ENCODE results near the gene ZC3H7A. TPM values are rescaled to one million over a fixed set of nuclear protein-coding genes. Genes with fewer than 3 reads are reported as not detected.

ZC3H7A gene
- total RNA-seq, 1 donor from 2014 or later = 35.7 TPM

DNA sequence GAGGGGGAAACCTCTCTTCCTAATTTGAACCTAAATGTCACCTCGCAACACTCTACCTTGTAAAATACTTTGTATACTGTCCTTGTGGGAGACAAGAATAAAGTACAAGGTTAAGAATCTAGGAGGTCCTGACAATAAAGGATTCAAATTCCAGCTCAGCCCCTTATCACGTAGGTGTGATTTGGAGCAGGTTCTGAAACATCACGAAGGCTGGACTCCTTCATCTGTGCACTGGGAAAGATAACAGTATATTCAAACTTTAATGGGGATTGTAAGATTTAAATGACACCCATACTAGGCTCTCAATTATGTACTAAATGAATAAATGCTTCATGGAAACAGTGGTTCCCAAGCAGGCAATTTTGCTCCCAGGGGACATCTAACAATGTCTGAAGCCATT lies 56.5 kb downstream of the ZC3H7A start:
- DNase-seq (ENCODE audit: low read depth in 2 of 2) = no peak

DNA sequence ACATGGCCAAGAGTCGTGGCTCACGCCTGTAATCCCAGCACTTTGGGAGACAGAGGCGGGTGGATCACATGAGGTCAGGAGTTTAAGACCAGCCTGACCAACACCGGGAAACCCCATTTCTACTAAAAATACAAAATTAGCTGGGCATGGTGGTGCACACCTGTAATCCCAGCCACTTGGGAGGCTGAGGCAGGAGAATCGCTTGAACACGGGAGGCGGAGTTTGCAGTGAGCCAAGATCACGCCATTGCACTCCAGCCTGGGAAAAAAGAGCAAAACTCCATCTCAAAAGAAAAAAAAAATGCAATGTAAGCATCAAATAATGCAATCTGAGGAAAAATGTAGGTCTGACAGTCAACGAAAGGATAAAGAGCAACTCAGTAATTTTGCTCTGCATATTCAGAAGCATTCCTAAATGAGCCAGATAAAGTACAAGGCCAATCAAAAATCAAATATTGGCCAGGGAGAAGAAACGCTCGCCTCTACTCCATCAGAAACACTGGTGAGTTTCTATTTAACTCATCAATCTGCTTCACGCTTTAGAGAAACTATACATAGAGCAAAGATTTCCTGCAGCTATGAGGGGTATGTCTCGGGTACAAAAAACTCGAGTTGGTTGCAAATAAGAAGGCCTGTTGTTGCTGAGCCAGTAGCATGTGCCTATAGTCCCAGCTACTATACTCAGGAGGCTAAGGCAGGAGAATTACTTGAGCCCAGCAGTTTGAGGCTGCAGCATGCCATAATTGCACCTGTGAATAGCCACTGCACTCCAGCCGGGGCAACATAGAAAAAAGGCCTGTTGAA lies 58.1 kb downstream of the ZC3H7A start:
- no peak for DNase-seq (ENCODE audit: low read depth in 2 of 2)

DNA sequence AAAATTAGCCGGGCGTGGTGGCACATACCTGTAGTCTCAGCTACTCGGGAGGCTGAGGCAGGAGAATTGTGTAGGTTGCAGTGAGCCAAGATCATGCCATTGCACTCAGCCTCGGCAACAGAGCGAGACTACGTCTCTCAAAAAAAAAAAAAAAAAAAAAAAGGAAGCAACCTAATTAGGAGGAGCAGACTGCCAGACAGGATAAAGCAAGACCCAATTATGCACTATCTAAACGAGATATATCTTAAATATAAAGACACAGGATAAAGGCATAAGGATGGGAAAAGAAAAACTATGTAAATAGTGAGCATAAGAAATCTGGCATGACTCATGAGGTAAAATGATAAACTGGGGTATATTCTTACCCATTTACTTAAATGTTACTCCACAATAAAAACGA lies 59.3 kb downstream of the ZC3H7A start:
- DNase-seq (ENCODE audit: low read depth in 2 of 2) = no peak

DNA sequence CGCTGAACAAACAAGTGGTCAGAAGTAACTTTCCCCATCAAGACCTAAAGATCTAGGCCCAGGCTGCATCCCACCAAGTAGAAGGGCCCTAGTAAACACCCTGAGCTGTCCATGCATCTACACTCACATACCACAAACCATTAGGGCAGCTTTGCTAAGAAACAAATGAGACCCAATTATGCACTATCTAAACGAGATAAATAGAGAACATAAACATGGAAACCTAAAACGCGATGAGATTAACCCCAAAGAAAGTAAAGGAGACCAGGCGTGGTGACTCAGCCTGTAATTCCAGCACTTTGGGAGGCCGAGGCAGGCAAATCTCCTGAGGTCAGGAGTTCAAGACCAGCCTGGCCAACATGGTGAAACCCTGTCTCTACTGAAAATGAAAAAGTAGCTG lies 60.2 kb downstream of the ZC3H7A start:
- DNase-seq (ENCODE audit: low read depth in 2 of 2) = no peak

DNA sequence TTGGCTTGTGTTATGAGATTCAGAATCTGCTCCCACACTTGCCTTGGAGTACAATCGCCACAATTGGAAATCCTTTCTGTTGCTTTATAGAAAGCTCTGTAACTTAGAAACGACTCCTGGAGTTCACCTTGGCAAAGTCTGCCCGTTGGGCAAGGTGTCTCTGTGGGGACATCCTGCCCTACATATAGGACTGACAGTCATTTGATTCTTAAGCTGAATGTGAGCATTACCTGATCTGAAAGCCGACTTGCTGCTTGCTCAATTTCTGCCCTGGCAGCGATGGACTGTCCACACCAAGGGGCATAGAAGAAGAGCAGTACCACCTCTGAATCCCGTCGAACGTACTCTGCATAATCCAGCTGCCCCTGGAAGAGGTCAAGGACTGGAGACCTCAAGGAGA lies 61.3 kb downstream of the ZC3H7A start:
- DNase-seq (ENCODE audit: low read depth in 2 of 2) = no peak

DNA sequence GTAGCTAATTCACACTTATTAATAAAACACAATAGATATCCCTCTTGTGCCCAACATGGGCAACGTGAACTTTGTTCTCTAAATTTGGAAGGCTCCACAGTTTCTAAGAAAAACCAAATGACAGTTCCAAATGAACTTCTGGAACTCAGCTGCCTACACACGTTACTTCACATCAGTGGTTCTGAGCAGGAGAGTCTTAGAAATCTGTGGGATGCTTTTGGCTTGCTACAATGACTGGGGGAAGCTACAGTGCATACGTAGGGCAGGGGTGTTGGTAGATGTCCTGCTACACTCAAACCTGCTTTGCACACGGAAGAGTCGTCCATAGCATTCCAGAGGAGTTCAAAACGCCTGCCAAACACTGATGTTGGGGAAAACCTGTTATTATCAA lies 62.4 kb downstream of the ZC3H7A start:
- DNase-seq (ENCODE audit: low read depth in 2 of 2) = no peak

DNA sequence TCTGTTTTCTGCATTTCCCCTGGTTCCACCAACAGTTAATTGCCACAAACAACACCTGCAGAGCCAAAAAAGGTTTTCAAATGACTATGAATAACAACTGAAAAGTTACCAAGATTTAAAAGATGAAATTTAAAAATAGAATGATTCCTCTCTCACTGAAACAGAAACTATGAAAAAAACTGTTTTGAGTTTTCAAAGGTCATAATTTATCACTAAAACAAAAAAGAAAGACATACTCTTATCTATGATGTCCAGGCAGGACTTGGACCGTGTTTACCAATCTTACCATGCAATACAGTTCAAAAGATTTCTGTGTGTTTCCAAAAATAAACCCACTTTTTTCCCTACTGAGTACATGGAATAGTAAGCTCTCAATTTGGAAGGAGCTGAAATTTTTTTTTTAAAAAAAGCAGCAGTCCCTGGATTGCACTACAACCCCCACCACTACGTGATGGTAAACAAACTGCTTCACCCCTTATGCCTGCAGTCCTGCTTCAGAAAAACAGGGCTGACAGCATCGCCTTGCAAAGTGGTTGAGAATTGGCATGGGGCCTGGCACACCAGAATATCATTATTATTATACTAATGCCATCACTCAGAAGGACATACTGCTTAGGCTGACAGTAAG lies 62.9 kb downstream of the ZC3H7A start:
- DNase-seq (ENCODE audit: low read depth in 2 of 2) = no peak

DNA sequence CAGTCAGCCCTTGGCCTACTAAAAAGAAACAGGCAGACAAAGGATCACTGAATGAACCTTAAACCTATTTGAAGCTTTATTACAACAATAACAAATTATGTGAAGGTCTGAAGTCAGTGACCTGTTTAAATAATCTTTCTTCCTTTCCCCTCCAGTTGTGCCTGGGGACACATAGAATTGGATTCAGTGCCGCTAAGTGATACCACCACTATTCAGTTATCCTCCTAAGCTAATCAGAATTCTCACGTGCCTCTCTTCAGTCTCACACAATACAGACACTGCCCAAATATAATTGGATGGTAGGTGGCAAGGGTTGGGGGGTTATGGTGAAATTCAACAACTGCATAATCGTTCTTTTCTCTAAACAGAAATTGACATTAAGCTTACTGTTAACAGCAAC lies 65.8 kb downstream of the ZC3H7A start:
- no peak for DNase-seq (ENCODE audit: low read depth in 2 of 2)

DNA sequence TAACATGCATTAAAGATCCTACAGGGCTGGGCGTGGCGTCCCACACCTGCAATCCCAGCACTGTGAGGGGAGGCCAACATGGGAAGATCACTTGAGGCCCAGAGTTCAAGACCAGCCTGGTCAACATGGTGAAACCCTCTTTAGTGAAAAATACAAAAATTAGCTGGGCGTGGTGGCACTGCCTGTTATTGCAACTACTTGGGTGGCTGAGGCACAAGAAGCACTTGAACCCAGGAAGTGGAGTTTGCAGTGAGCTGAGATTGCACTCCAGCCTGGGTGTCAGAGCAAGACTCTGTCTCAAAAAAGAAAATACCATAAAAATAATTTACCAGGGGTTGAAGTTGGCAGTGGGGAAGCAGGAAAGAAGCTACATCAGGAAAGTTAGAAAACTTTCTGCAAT lies 67.3 kb downstream of the ZC3H7A start:
- no peak for DNase-seq (ENCODE audit: low read depth in 2 of 2)

DNA sequence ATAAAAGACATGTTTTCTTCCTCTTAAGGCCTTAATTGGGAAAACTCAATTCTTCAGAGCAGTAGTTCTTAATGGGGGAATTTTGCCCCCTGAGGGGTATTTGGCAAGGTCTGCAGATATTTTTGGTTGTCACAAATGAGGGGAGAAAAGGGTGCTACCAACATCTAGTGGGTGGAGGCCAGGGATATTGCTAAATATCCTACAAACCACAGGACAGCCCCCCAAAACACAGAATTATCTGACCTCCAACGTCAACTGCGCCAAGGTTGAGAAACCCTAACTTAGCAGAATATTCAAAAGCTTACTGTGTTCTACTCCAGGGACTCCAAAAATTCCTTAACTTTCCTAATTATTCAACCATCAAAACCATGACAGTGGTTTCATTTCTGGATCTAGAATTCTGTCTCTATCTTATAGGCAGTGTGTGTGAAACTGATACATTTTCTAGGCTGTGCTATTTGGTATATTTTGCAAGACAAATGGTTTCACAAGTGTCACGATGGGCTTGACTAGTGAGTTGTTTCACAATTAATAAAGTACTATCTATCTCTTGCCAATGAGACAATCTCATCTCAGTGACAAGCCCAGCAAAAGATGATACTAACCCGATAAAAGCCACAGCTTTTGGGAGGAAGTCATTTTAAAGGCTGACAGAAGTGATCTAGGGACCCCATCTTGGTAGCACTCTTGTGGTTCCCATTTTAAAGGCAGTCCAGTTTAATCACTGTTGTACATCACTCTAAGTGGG lies 69.1 kb downstream of the ZC3H7A start:
- no peak for DNase-seq (ENCODE audit: low read depth in 2 of 2)

DNA sequence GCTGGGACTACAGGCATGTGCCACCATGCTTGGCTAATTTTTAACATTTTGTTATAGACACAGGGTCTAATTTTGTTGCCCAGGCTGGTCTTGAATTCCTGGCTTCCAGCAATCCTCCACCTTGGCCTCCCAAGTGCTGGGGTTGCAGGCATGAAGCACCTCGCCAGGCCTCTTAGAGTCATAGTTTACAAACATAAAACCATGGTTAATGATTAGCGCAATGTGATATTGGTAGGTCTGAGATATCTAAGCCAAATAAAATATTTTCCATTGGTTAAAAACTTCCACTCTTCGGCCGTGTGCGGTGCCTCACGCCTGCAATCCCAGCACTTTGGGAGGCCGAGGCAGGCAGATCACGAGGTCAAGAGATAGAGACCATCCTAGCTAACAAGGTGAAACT lies 71.0 kb downstream of the ZC3H7A start:
- DNase-seq (ENCODE audit: low read depth in 2 of 2) = no peak

DNA sequence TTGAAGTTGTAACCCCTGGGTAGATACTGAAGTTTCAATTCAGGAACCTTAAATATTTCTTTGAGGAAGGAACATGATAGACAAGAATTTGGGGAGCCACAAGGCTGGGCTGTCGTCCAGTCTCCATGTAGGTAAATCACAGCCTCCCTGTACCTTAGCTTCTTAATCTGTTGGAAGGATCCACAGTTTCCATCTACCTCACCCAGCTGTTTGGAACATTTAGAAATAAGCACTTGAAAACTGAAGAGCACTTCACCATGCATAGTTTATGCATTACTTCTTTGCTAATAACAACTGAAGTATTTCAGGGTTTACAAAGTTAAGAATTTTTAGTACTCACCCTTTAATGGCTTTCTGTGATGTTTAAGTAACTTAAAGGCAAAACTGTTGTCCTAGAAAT lies 71.6 kb downstream of the ZC3H7A start:
- DNase-seq (ENCODE audit: low read depth in 2 of 2) = no peak

DNA sequence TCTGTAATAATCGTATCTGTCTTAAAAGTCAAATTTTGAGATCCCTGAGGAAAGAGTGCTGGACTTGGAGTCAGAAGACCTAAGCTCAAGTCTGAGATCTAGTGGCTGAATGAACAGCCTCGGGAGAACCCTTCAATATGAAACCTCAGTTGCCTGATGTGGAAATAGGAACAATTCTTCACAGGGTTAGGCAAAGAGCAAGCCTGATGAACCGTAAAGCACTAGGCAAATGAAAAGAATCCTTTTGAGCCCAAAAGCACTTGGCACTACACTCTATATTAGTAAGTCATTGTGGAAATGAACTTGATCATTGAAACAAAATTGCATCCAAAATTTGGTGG lies 74.6 kb downstream of the ZC3H7A start:
- no peak for DNase-seq (ENCODE audit: low read depth in 2 of 2)

DNA sequence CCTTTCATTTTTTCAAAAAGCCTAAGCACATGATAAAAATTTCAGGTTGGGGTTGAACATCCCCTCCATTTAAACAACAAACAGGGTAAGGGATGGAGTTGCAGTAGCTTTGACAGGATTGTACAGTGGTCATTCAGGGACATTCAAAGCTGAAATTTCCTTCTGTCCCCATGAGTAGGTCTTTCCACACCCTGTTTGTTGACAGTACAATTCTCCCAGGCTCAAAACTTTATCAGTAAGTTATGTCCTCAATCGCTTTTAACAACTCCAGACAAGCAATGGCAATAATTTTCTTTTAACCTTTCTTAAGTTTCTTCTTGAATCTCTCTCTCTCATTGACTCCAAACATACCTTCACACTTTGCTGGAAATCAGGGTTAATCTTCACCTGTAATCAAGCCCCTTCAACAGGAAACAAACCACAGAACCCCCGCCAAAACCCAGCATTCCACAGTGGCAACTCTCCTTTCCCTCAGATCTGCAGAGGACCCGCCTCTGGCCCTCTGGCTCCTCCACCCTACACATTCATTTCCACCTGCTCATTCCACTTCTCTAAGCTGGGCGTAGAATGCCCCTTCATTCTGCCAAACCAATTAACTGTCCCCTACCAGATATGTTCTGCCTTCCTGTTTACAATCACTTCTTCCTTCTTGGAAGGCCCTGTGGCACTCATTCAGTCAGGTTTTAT lies 75.1 kb downstream of the ZC3H7A start:
- no peak for DNase-seq (ENCODE audit: low read depth in 2 of 2)

DNA sequence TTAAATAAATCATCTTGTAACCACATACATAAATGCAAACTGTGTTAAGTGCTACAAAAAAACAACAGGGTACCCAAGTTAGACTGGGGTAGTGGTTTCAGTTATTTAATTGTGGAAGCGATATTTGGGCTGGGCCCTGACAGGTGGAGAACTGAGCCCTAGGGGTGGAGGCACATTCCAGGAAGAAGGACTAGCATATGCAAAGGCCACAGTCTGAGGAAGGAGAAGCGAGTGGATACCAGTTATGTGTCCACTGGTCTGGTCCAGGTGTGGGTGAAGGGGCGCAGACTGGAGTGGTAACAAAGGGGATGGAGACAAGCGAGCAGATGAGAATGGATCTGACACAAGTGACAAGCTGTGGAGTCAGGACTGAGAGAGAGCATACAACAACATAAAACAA lies 77.3 kb downstream of the ZC3H7A start:
- DNase-seq (ENCODE audit: low read depth in 2 of 2) = no peak

DNA sequence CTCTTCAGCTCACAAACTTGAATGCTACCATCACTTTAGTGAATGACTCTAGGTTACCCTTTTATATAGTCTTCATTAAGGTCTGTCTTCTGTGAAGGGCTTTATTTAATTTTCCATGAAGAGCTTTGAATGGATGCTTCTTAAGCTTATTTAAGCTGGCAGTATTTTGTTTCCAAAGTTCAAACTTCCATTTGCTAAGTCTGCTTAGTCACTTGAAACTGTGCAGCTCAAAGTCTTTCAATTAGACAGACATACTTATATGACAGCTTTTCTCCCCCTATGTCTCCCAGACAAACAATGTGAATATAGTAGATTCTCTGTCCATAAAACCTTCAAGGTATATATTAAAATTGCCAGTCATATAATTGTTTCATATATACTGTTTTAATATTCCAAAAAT lies 77.9 kb downstream of the ZC3H7A start:
- no peak for DNase-seq (ENCODE audit: low read depth in 2 of 2)

DNA sequence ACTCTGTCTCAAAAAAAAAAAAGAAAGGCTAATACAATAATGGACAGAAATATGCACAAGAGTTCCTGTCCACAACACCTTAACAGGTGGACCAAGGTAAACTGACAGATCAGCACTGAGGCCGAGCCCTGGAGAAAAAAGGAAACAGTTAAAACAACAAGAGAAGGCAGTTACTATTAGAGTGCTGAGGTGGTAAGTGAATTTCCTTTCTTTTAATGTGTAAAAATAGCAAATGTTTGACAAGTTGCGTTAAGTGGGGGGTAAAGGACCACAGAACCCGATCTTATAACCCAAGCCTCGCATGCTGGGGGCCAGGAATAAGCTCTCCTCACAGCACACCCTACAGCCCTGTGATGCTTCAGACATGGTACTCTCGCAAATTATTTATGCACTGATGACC lies 79.2 kb downstream of the ZC3H7A start:
- DNase-seq (ENCODE audit: low read depth in 2 of 2) = no peak

DNA sequence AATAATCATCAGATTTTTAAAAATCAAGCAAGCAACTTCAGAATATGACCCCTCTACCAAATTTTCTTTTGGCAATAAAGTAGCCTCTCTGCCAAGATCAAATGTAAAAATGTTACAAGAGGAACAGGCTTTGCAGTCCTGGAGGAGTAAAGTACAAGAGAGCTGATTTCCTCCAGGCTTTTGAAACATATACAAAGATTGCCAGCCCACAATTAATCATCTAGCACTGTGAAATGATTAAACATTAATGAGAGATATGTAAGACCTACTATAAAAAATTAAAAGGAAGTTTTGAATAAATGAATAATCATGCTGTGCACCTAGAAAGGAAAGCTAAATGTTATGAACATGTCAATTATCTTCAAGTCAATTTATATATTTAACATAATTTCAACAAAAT lies 80.7 kb downstream of the ZC3H7A start:
- DNase-seq (ENCODE audit: low read depth in 2 of 2) = no peak

DNA sequence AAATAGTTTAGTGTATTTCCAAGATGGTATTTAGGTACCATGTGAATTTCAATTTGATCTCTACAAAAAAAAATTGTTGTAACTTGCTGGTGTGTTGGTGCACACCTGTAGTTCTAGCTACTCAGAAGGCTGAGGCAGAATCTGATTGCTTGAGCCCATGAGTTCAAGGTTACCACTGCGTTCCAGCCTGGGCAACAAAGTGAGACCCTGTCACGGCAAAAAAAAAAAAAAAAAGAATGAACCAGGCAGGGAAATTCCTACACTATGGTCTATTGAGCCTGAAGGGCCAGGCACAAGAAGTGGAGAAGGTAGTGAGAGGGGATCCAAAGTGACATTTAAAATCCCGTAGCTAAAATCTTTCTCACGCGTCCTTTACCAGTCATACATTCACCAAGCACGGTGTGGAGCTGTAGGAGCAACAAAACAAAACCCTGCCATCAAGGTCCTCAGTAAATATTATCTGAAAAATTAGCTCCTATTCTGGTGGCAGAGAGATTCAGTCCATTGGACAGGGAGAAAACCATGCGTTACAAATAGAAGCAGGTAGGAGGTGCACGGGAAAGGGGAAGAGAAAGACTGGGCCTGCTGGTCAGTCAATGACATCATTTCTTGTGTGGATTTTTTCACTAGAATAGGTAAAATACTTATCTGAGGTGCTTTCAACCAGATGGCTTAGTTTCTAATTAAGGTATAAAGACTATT lies 81.7 kb downstream of the ZC3H7A start:
- no peak for DNase-seq (ENCODE audit: low read depth in 2 of 2)

DNA sequence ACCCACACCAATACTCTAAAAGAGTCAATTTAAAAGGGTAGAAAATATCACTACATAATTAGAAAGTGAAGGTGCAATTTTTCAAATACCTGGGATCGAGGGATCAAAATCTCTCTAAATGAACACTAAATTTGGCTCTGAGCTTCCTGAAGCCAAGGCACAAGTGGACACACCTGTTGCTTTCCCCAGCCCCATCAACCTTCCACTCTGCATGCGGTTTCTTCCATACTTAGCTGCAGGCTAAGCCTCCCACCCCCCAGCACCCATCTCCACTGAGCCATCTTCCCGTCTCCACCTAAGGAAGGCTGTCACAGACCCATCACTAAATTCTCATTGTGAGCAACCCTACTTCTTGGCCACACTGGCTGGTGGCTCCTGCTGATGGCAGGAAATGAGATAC lies 84.9 kb downstream of the ZC3H7A start:
- no peak for DNase-seq (ENCODE audit: low read depth in 2 of 2)

DNA sequence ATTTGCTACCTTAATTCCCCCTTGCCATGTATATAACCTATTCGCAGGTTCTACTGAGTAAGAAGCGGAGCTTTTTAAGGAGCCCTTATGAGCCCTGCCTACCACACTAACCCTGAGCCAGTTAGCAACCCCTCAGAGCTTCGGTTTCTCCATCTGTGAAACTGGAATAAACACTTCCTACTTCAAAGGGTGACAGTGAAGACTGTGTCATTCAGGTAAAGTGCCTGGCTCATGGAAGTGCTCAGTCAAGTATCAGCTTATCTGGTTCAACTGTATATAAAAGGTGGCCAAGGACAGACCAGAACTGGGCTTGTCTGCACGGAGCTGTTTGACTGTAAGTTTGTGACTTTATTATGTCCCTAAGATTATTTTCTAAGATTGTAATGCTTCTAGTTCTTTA lies 85.4 kb downstream of the ZC3H7A start:
- DNase-seq (ENCODE audit: low read depth in 2 of 2) = no peak

DNA sequence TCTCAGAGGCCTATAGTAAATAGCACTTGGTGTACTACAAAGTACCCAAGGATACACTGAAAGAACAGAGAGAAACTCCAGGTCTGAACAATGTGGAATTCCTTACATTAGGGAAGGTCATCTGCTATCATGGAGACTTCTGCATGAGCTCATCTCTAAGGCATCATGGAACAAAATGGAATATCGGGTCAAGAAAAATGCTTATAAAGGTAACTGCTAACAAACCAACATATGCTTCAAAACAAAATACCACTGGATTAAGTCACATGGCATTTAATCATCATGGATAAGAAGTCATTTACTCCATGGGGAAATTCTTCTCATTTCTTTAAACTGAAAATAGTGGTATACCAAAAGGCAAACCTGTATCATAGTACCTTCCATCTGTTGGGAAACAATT lies 88.6 kb downstream of the ZC3H7A start:
- no peak for DNase-seq (ENCODE audit: low read depth in 2 of 2)

Measured in dermis microvascular lymphatic vessel endothelial cell (primary cell).